NCI-H2171 (cell line): ENCODE measurements around the gene ASIC4.

Experiments
- DNase-seq: peaks from one replicate; lab custom pipeline; 2025; lab: John Stamatoyannopoulos, UW

ASIC4 gene

GRCh38 chr2:219514196-219514761 is at the start of gene ASIC4:
TSS of gene ASIC4 (plus strand) at chr2:219514482. CDS start at chr2:219514725, 243 bp downstream.
- peak; percentile 59 for DNase-seq

GRCh38 chr2:219465659-219466561 is 48.4 kb upstream of the ASIC4 start:
- DNase-seq, result no peak

GRCh38 chr2:219466816-219467735 is 47.2 kb upstream of the ASIC4 start:
- no peak for DNase-seq

GRCh38 chr2:219467736-219468075 is 46.6 kb upstream of the ASIC4 start:
- no peak for DNase-seq

- no peak for DNase-seq
Measured at GRCh38 chr2:219468410-219469185, 45.7 kb upstream of the ASIC4 start.

- no peak for DNase-seq
Measured at GRCh38 chr2:219469186-219469724, 45.0 kb upstream of the ASIC4 start.

GRCh38 chr2:219470429-219470828 is 43.9 kb upstream of the ASIC4 start:
- DNase-seq, result no peak

- DNase-seq, result no peak
Measured at GRCh38 chr2:219471476-219472371, 42.6 kb upstream of the ASIC4 start.

- no peak for DNase-seq
Measured at GRCh38 chr2:219472629-219473187, 41.6 kb upstream of the ASIC4 start.

- no peak for DNase-seq
Measured at GRCh38 chr2:219473511-219473910, 40.8 kb upstream of the ASIC4 start.

- no peak for DNase-seq
Measured at GRCh38 chr2:219474285-219475060, 39.8 kb upstream of the ASIC4 start.

GRCh38 chr2:219475278-219475677 is 39.0 kb upstream of the ASIC4 start:
- DNase-seq, result no peak

GRCh38 chr2:219475697-219476651 is 38.3 kb upstream of the ASIC4 start:
- DNase-seq, result no peak

GRCh38 chr2:219476652-219477151 is 37.6 kb upstream of the ASIC4 start:
- no peak for DNase-seq

- DNase-seq, result no peak
Measured at GRCh38 chr2:219477179-219477578, 37.1 kb upstream of the ASIC4 start.

- DNase-seq, result no peak
Measured at GRCh38 chr2:219477815-219478214, 36.5 kb upstream of the ASIC4 start.

GRCh38 chr2:219478916-219479315 is 35.4 kb upstream of the ASIC4 start:
- no peak for DNase-seq

GRCh38 chr2:219480004-219480403 is 34.3 kb upstream of the ASIC4 start:
- DNase-seq, result no peak
